K562 (cell line): Measurements from ENCODE around the gene BTN3A1. TPM values are rescaled to one million over a fixed set of nuclear protein-coding genes. Genes with fewer than 3 reads are reported as not detected.

Source experiments
- ATF1 ChIP-seq, 2 experiments: fragments of 450-650 bp in 1 of 2; IDR thresholded peaks; 2 replicates each; pipeline ENCODE4 v1.6.1; 2016; ENCODE audit warnings: missing compliant biosample characterization in 1 of 2, missing genetic modification characterization in 1 of 2
- EHMT2 ChIP-seq: fragments of 450-650 bp; IDR thresholded peaks from 2 replicates; pipeline ENCODE4 v1.6.1; 2018; ENCODE audit warnings: antibody characterized with exemption
- ELF2 ChIP-seq: fragments of 250-450 bp; sonication (Bioruptor Pico); IDR thresholded peaks from 2 replicates; pipeline ENCODE4 v1.5.0; 2021; ENCODE audit warnings: mild to moderate bottlenecking
- FUS ChIP-seq: fragments of 200-400 bp; formaldehyde crosslinking; optimal IDR thresholded peaks from 2 replicates; pipeline ENCODE3; 2017; ENCODE audit warnings: low read depth, low read length
- HNRNPL ChIP-seq: fragments of 200-400 bp; formaldehyde crosslinking; IDR thresholded peaks from 2 replicates; pipeline ENCODE4 v1.6.1; 2017; ENCODE audit warnings: low read depth, mild to moderate bottlenecking, low read length
- MECOM ChIP-seq: fragments of 250-450 bp; sonication (Bioruptor Pico); IDR thresholded peaks from 2 replicates; pipeline ENCODE4 v1.8.0; 2022; ENCODE audit warnings: inconsistent platforms
- NFE2L1 ChIP-seq: fragments of 450-650 bp; IDR thresholded peaks from 2 replicates; pipeline ENCODE4 v1.6.1; 2016; ENCODE audit warnings: missing genetic modification characterization, low read depth, mild to moderate bottlenecking, missing compliant biosample characterization, moderate library complexity, borderline replicate concordance
- NRF1 ChIP-seq, 2 experiments: fragments of 450-650 bp; IDR thresholded peaks in 1 of 2; conservative IDR thresholded peaks in 1 of 2; 2 replicates each; pipeline ENCODE4 v1.6.1; 2014; ENCODE audit warnings: mild to moderate bottlenecking in 2 of 2
- PHF21A ChIP-seq: fragments of 450-650 bp; IDR thresholded peaks from 2 replicates; pipeline ENCODE4 v1.6.1; 2017; ENCODE audit warnings: low read depth, borderline replicate concordance
- POLR3G ChIP-seq: IDR thresholded peaks from 2 replicates; pipeline ENCODE4 v1.6.1; 2011; ENCODE audit not compliant: insufficient read length, insufficient replicate concordance; ENCODE audit errors: extremely low read depth
- PTBP1 ChIP-seq: fragments of 200-400 bp; formaldehyde crosslinking; IDR thresholded peaks from 2 replicates; pipeline ENCODE4 v1.6.1; 2017; ENCODE audit warnings: low read depth, low read length
- RBFOX2 ChIP-seq: fragments of 200-400 bp; formaldehyde crosslinking; IDR thresholded peaks from 2 replicates; pipeline ENCODE4 v1.6.1; 2017; ENCODE audit warnings: low read depth, mild to moderate bottlenecking, low read length, moderate library complexity
- RHOXF2B ChIP-seq: fragments of 250-450 bp; sonication (Bioruptor Pico); conservative IDR thresholded peaks from 2 replicates; pipeline ENCODE4 v1.5.1; 2021
- SAFB ChIP-seq: fragments of 200-400 bp; formaldehyde crosslinking; IDR thresholded peaks from 2 replicates; pipeline ENCODE4 v1.6.1; 2017; ENCODE audit warnings: low read depth, low read length, borderline replicate concordance
- SIRT6 ChIP-seq: IDR thresholded peaks from one replicate; pipeline ENCODE4 v1.6.1; 2012; ENCODE audit warnings: low read depth, mild to moderate bottlenecking, control low read depth, inconsistent platforms, low read length, moderate library complexity
- SMAD4 ChIP-seq: fragments of 250-450 bp; sonication (Bioruptor Pico); conservative IDR thresholded peaks from 2 replicates; pipeline ENCODE4 v1.8.0; 2021; ENCODE audit warnings: inconsistent platforms, mild to moderate bottlenecking, moderate library complexity
- TBL1XR1 ChIP-seq, 2 experiments: IDR thresholded peaks; 2 replicates each; pipeline ENCODE4 v1.6.1; 2012; ENCODE audit warnings: improper control_type of control experiment in 2 of 2, low read length in 2 of 2, mild to moderate bottlenecking in 1 of 2
- ZNF143 ChIP-seq: sonication (generic); formaldehyde crosslinking; IDR thresholded peaks from 2 replicates; pipeline ENCODE4 v1.9.0; 2022; ENCODE audit warnings: mild to moderate bottlenecking, missing genetic modification reagents
- ZNF707 ChIP-seq: fragments of 250-450 bp; sonication (Bioruptor Pico); conservative IDR thresholded peaks from 2 replicates; pipeline ENCODE4 v1.8.0; 2022; ENCODE audit warnings: inconsistent platforms, mild to moderate bottlenecking, moderate library complexity
- polyA plus RNA-seq, 8 experiments: library from polyadenylated mRNA; depleted of rRNA in 4 of 8; stranded (reverse) in 5 of 8; unstranded in 3 of 8; fragments of >200 nt; fragmentation: Nextera tagmentation in 2 of 8; fragmentation: Illumina TruSeq in 1 of 8; extraction: Ambion mirVana in 2 of 8; extraction: Trizol in 1 of 8; gene quantifications; 2 replicates each; pipeline versions ENCODE4 v1.2.1 to v1.2.3, GENCODE V29; 2011 to 2014; ENCODE audit warnings: inconsistent platforms in 1 of 8, missing spikeins in 1 of 8
- total RNA-seq, 7 experiments: library from RNA; depleted of rRNA in 6 of 7; stranded (reverse); fragments of >200 nt in 6 of 7; fragmentation: Illumina TruSeq in 2 of 7; extraction: Trizol in 2 of 7; gene quantifications; 2 replicates each; pipeline versions ENCODE4 v1.2.1 to v1.2.3, GENCODE V29; 2011 to 2021; ENCODE audit warnings: low replicate concordance in 1 of 7
- TF ChIP-seq, protein P1 (sequence below), 2 experiments: fragments of 450-650 bp in 1 of 2; sonication (generic) in 1 of 2; formaldehyde crosslinking; conservative IDR thresholded peaks; 2 replicates each; pipeline versions ENCODE4 v1.4.0 to v1.8.1; 2020 to 2022; ENCODE audit warnings: mild to moderate bottlenecking in 1 of 2, missing genetic modification reagents in 1 of 2
- TF ChIP-seq, protein P2 (sequence below), 3 experiments: IDR thresholded peaks in 2 of 3; conservative IDR thresholded peaks in 1 of 3; 2 replicates each; pipeline ENCODE4 v1.5.1; 2011 to 2012; ENCODE audit warnings: low read length in 3 of 3, mild to moderate bottlenecking in 3 of 3, control low read depth in 2 of 3, improper control_type of control experiment in 1 of 3, inconsistent platforms in 1 of 3, low read depth in 1 of 3, mixed read lengths in 1 of 3, moderate library complexity in 1 of 3; ENCODE audit not compliant: insufficient read depth in 2 of 3
- TF ChIP-seq, protein P3 (sequence below): fragments of 450-650 bp; IDR thresholded peaks from 2 replicates; pipeline ENCODE4 v1.6.1; 2016
- TF ChIP-seq, protein P4 (sequence below): fragments of 450-650 bp; IDR thresholded peaks from 2 replicates; pipeline ENCODE4 v1.7.0; 2016; ENCODE audit warnings: borderline replicate concordance

The BTN3A1 gene
- total and polyA plus RNA-seq, 9 of the 15 experiments (the other 6 are each of a cell fraction or from before 2014, with no cell fraction given) = 0.84 to 8.5 (median 3.9) TPM

DNA sequence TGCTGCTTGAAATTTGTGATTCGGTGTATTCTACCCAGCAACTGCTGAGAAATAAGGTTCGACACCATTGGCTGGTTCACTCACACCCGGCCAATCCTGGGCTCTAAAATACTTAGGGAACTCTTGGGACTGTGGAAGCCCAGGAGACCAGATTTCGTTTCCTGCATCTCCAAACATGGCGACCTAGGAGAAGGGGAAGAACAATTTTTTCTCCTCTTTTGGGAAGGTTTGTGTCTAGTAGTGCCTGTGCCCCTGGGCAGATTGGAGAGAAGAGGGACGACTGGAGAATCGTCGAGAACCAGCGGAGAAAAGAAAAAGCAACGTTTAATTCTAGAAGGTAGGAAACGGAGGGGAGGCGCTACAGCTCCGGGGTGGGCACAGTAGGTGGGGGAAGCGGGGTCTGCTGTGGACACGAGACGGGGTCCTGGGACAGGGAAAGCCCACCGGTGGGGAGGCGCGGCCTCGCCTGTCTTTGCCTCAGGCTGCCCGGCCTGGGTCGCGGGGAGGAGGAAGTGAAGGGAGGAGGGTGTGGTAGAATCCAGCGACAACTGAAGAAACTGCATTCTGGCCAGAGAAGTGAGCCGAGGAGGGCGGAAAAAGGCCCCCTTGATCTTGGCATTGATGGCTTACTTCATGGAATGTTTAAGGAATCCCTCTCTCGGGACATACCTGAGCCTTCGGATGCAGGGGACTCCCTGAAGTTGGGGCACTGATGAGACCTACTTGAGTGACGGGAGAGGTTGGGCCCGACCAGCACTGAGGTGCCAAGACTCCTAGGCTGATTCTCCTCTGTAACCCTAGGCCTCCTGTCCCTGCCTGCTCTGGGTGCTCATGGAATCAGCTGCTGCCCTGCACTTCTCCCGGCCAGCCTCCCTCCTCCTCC lies 56.0 kb downstream of the BTN3A1 start, which contains the start of gene BTN2A1 (continued):
- TF ChIP-seq, protein P1, sequence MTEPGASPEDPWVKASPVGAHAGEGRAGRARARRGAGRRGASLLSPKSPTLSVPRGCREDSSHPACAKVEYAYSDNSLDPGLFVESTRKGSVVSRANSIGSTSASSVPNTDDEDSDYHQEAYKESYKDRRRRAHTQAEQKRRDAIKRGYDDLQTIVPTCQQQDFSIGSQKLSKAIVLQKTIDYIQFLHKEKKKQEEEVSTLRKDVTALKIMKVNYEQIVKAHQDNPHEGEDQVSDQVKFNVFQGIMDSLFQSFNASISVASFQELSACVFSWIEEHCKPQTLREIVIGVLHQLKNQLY (CRISPR knock-in tag; conservative IDR thresholded peaks at IDR 0.05) = no peak
- no peak for TF ChIP-seq PHF21A
- no peak for TF ChIP-seq MECOM
- TF ChIP-seq, protein P2, sequence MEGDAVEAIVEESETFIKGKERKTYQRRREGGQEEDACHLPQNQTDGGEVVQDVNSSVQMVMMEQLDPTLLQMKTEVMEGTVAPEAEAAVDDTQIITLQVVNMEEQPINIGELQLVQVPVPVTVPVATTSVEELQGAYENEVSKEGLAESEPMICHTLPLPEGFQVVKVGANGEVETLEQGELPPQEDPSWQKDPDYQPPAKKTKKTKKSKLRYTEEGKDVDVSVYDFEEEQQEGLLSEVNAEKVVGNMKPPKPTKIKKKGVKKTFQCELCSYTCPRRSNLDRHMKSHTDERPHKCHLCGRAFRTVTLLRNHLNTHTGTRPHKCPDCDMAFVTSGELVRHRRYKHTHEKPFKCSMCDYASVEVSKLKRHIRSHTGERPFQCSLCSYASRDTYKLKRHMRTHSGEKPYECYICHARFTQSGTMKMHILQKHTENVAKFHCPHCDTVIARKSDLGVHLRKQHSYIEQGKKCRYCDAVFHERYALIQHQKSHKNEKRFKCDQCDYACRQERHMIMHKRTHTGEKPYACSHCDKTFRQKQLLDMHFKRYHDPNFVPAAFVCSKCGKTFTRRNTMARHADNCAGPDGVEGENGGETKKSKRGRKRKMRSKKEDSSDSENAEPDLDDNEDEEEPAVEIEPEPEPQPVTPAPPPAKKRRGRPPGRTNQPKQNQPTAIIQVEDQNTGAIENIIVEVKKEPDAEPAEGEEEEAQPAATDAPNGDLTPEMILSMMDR (IDR thresholded peaks at IDR 0.05 in 2 of 3, conservative IDR thresholded peaks at IDR 0.05 in 1 of 3; ENCODE audit: insufficient read depth in 2 of 3, low read depth in 1 of 3, low read length in 3 of 3) = 0 out of 6 replicates have a peak, but pooled peaks of 2 of the 3 experiments have one; percentile 8 to 18
- TF ChIP-seq SMAD4 = no peak
- TF ChIP-seq TBL1XR1 (IDR thresholded peaks at IDR 0.05; ENCODE audit: low read length in 2 of 2) = no peak; a peak in 1 of 4 replicates
- no peak for TF ChIP-seq RHOXF2B (CRISPR knock-in tag)
- TF ChIP-seq POLR3G = no peak
- peak in 1 of 2 experiments; percentile 40; a peak in 2 of 4 replicates for TF ChIP-seq NRF1 (conservative IDR thresholded peaks at IDR 0.05 in 1 of 2, IDR thresholded peaks at IDR 0.05 in 1 of 2)
- TF ChIP-seq ATF1 (CRISPR knock-in tag; IDR thresholded peaks at IDR 0.05) = no peak
- TF ChIP-seq ATF1 (tag; IDR thresholded peaks at IDR 0.05) = peak; percentile 95
- TF ChIP-seq NFE2L1 (tag) = no peak
- TF ChIP-seq SIRT6 = no peak
- TF ChIP-seq EHMT2 = no peak
- TF ChIP-seq FUS = no peak
- TF ChIP-seq ZNF143 (CRISPR knock-in tag) = no peak
- no peak for TF ChIP-seq HNRNPL
- TF ChIP-seq PTBP1 = no peak
- no peak for TF ChIP-seq ZNF707 (CRISPR knock-in tag)
- TF ChIP-seq SAFB = no peak
- TF ChIP-seq, protein P3, sequence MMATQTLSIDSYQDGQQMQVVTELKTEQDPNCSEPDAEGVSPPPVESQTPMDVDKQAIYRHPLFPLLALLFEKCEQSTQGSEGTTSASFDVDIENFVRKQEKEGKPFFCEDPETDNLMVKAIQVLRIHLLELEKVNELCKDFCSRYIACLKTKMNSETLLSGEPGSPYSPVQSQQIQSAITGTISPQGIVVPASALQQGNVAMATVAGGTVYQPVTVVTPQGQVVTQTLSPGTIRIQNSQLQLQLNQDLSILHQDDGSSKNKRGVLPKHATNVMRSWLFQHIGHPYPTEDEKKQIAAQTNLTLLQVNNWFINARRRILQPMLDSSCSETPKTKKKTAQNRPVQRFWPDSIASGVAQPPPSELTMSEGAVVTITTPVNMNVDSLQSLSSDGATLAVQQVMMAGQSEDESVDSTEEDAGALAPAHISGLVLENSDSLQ = peak; percentile 77
- TF ChIP-seq, protein P4, sequence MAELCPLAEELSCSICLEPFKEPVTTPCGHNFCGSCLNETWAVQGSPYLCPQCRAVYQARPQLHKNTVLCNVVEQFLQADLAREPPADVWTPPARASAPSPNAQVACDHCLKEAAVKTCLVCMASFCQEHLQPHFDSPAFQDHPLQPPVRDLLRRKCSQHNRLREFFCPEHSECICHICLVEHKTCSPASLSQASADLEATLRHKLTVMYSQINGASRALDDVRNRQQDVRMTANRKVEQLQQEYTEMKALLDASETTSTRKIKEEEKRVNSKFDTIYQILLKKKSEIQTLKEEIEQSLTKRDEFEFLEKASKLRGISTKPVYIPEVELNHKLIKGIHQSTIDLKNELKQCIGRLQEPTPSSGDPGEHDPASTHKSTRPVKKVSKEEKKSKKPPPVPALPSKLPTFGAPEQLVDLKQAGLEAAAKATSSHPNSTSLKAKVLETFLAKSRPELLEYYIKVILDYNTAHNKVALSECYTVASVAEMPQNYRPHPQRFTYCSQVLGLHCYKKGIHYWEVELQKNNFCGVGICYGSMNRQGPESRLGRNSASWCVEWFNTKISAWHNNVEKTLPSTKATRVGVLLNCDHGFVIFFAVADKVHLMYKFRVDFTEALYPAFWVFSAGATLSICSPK = no peak
- TF ChIP-seq ELF2 = peak; percentile 22; the same call in 1 of the 2 replicates
- TF ChIP-seq RBFOX2 = peak; percentile 71
